Nasal cavity respiratory epithelium epithelial cell of viscerocranial mucosa (primary cell): ENCODE measurements around the gene SYT14. TPM values are rescaled to one million over a fixed set of nuclear protein-coding genes. Genes with fewer than 3 reads are reported as not detected.

Source experiments
- total RNA-seq: library from RNA; depleted of rRNA; stranded (reverse); fragments of >200 nt; gene quantifications from 2 replicates; pipeline ENCODE4 v1.2.3, GENCODE V29; 2014

Gene SYT14
- under 0.01 and 0.14 TPM in 2 replicates for total RNA-seq

GRCh38 chr1:209937996-209938959, at the start of gene SYT14:
TSS of gene SYT14 (plus strand) at chr1:209938217. CDS start at chr1:209938265, 48 bp downstream.

Other genes with a start within 250 kb of the SYT14 start
- 1.7 and 4.1 TPM in 2 replicates for gene HSD11B1, start 233.4 kb upstream of the SYT14 start, total RNA-seq
- gene TRAF3IP3, start 182.2 kb upstream of the SYT14 start, total RNA-seq: not detected in 2 replicates
- 13.0 and 14.7 TPM in 2 replicates for gene C1orf74, start 153.7 kb upstream of the SYT14 start, total RNA-seq
- gene IRF6, start 132.1 kb upstream of the SYT14 start, total RNA-seq: 270 and 460 TPM in 2 replicates
- 6.2 and 15.2 TPM in 2 replicates for gene UTP25, start 110.2 kb upstream of the SYT14 start, total RNA-seq